ENCODE data around the gene FAM210B.

FAM210B gene

DNA sequence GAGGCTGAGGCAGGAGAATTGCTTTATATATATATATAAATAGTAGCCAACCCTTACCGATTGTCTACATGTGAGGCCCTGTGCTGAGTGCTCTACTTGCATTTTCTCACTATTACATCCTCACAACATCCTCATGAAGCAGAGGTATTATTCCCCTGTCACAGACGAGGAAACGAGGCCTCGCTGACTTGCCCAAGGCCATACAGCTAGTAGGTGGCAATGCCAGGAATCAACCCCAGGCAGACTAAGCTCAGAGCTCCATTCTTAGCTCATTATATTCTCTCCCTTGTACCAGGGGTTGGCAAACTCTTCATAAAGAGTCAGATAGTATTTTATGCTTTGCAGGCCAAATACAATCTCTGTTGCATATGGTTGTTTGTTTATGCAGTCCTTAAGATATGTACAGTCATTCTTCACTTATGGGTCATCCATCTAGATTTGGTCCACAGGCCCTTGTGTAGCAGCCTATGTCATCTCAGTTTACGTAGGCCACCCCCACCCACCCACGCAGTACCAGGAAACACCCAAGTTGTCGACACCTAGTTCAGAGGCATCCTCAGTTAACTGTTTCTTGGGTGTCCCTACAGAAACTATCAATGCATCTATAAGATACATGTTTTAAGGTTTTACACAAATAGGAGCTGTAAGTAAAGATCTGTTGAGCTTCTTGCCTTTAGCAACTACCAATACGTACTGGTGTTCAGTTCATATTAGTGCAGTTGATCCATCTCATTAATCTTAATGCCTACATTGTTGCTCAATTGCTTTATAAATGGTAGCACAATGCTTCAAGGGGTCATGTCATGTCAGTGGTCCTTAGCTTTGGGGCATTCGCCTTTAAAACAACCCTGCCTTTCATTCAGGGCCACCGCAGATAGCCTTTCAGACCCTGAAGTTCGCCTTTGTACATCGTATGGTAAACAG is 56.3 kb downstream of the FAM210B start:
- no peak for DNase-seq
- TF ChIP-seq POLR2A (IDR thresholded peaks at IDR 0.05; ENCODE audit: low read length) (no peak), GATA1 (IDR thresholded peaks at IDR 0.05; ENCODE audit: low read depth, low read length) (no peak)

DNA sequence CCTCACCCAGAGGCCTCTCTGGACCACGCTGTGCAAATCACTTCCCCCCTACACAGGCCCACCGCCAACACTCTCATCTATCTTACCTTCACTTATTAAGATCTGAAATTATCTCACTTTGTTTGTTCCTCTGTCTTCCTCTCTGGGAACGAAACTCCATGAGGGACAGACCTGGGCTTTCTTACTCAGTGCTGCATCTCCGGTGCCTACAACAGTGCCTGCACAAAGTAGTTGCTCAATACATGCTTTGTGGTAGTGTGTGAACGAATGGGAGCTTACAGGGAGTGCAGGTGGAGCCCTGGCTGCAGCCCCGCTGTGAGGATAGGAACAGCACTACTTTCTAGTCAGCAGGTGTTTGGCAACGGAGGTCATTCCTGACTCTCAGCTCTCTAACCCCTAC is 58.6 kb downstream of the FAM210B start:
- DNase-seq: no peak
- no peak for TF ChIP-seq POLR2A (IDR thresholded peaks at IDR 0.05; ENCODE audit: low read length)
- TF ChIP-seq GATA1 (IDR thresholded peaks at IDR 0.05; ENCODE audit: low read depth, low read length): no peak

DNA sequence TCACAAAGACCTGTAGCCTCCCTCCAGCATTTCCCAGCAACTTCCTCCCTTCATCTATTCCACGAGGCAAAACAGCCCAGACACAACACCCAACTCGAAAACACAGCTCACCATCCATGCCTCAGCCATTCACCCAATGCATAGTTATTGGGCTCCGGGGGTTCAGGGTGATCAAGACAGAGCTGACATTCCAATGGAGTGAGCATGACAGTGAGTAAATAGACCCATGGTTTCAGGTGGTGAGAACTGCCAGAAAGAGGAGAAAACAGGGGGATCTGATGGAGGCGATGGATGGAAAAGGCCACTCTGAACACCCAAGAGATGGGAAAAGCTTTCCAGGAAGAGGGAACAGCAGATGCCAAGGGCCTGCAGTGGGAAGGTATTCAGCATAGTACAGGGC is 59.1 kb downstream of the FAM210B start:
- DNase-seq: no peak

More for the DNA sequence above, 59.1 kb downstream of the FAM210B start:
- TF ChIP-seq GATA1 (IDR thresholded peaks at IDR 0.05; ENCODE audit: low read depth, low read length) (no peak), POLR2A (IDR thresholded peaks at IDR 0.05; ENCODE audit: low read length) (no peak)

Data from erythroblast (primary cell).